ENCODE data around the gene CRYGN. TPM values are rescaled to one million over a fixed set of nuclear protein-coding genes. Genes with fewer than 3 reads are reported as not detected.
A peak's percentile ranks its signal among the peaks of the same experiment; 100 is the strongest.

The CRYGN gene
- polyA plus RNA-seq, 3 donors, result not detected

DNA sequence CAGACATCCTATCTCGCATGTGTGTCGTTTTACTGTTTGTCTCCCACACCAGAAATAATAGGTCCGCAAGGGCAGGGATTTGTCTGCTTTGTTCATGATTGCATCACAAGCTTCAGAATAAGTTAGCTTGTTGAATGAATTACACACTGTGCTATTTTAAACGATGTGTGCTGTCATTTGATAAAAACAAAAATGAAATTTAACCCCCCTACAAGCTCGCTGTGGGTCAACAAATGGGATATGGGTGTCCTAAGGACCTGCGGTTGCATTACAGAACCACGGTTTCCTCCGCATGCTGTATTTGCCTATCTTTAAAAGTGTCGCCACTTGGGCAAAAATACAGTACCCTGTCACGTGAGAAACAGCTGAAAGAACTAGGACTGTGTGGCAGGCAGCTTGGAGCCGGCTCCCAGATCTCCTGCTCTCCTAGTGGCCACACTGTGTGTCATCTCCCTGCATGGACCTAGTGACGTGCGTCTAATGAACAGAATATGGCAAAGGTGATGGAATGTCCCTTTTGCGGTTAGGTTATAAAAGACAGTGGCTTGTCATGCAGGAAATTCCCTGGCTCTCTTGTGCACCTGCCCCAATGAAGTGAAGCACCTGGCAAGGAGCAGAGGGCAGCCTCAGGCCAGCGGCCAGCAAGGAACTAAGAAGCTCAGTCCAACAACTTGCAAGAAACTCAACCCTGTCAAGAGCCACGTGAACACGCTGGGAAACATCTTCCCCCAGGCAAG, 32.9 kb upstream of the CRYGN start:
- H3K36me3 Mint-ChIP-seq, result peaks cover 86 to 89% of the 10 kb centered on the region in 2 donors
- Histone ChIP-seq H3K9ac (ENCODE audit: insufficient read depth, low read length, poor library complexity, severe bottlenecking) (no peak overlapping the region), H3K4me2 (replicated peaks; ENCODE audit: extremely low read depth, low read length, poor library complexity, severe bottlenecking) (no peak overlapping the region), H3K27me3 (ENCODE audit: control insufficient read depth in 2 of 2, insufficient read depth in 2 of 2, low read length in 2 of 2) (no peaks in the 10 kb centered on the region), H3K27ac (ENCODE audit: low read depth in 1 of 2, low read length in 2 of 2) (peak overlapping the region in 1 of 2 donors; percentile 22), H2AFZ (ENCODE audit: insufficient read depth, low read depth, low read length, poor library complexity, severe bottlenecking) (no peak overlapping the region), H3K9me3 (replicated peaks in 1 of 2; ENCODE audit: control insufficient read depth in 1 of 2, insufficient read depth in 1 of 2, low read length in 2 of 2) (no peaks in the 10 kb centered on the region), H4K20me1 (ENCODE audit: insufficient read depth, low read length) (peaks cover 40% of the 10 kb centered on the region), H3K4me3 (replicated peaks in 1 of 3; ENCODE audit: low read depth in 2 of 3, low read length in 3 of 3) (no peak overlapping the region), H3K4me1 (ENCODE audit: control insufficient read depth in 1 of 2, insufficient read depth in 2 of 2, low read length in 2 of 2) (no peaks in the 10 kb centered on the region), H3K79me2 (ENCODE audit: insufficient read depth, low read length) (peaks cover 50% of the 10 kb centered on the region), H3K36me3 (replicated peaks in 1 of 2; ENCODE audit: control insufficient read depth in 1 of 2, insufficient read depth in 2 of 2, low read length in 2 of 2) (peaks cover 52 to 100% of the 10 kb centered on the region in 2 donors)
- peak overlapping the region in 4 of 7 donors; percentile 27 to 72 (median 50) for H3K27ac Mint-ChIP-seq
- no peaks in the 10 kb centered on the region for H3K4me1 Mint-ChIP-seq
- H3K9me3 Mint-ChIP-seq, result no peaks in the 10 kb centered on the region
- no peak for DNase-seq
- no peaks in the 10 kb centered on the region for H3K27me3 Mint-ChIP-seq (ENCODE audit: low read depth in 3 of 3)
- TF ChIP-seq, protein P1, sequence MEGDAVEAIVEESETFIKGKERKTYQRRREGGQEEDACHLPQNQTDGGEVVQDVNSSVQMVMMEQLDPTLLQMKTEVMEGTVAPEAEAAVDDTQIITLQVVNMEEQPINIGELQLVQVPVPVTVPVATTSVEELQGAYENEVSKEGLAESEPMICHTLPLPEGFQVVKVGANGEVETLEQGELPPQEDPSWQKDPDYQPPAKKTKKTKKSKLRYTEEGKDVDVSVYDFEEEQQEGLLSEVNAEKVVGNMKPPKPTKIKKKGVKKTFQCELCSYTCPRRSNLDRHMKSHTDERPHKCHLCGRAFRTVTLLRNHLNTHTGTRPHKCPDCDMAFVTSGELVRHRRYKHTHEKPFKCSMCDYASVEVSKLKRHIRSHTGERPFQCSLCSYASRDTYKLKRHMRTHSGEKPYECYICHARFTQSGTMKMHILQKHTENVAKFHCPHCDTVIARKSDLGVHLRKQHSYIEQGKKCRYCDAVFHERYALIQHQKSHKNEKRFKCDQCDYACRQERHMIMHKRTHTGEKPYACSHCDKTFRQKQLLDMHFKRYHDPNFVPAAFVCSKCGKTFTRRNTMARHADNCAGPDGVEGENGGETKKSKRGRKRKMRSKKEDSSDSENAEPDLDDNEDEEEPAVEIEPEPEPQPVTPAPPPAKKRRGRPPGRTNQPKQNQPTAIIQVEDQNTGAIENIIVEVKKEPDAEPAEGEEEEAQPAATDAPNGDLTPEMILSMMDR (IDR thresholded peaks at IDR 0.05), result no peak
- no peak overlapping the region for H3K4me3 Mint-ChIP-seq
- intact Hi-C loops (cut with micrococcal nuclease), result no loop called here
- WGBS (ENCODE audit: insufficient coverage), result 67% methylated on average over 10 of the region's 17 CpGs

DNA sequence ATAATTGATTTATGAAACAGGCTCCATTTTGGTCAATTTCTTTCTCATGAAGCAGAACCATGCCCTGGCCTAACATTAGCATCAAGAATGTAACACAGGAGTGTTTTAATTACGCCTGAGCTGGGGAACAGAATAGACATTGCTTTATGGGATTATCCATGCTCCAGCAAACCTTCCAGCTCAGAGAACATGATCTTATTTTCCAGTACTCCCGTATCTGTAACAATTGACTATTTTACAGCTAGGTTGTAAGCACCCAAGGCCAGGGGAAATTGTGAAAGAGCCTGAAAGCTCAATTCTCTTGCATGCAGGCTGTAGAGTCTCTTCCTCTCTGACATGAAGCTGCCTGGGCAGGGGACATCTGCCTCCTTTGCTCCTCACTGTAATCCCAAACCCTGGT, 30.8 kb upstream of the CRYGN start:
- H3K27ac ChIP-seq (ENCODE audit: low read depth in 1 of 2, low read length in 2 of 2), result no peak overlapping the region
- H3K9me3 ChIP-seq (replicated peaks in 1 of 2; ENCODE audit: control insufficient read depth in 1 of 2, insufficient read depth in 1 of 2, low read length in 2 of 2), result no peaks in the 10 kb centered on the region
- 75% methylated on average over 2 of the region's 2 CpGs for WGBS (ENCODE audit: insufficient coverage)
- peaks cover 57 to 99% of the 10 kb centered on the region in 2 donors for H3K36me3 ChIP-seq (replicated peaks in 1 of 2; ENCODE audit: control insufficient read depth in 1 of 2, insufficient read depth in 2 of 2, low read length in 2 of 2)
- TF ChIP-seq, protein P1 (IDR thresholded peaks at IDR 0.05), result no peak
- no peaks in the 10 kb centered on the region for H3K27me3 ChIP-seq (ENCODE audit: control insufficient read depth in 2 of 2, insufficient read depth in 2 of 2, low read length in 2 of 2)
- H3K36me3 Mint-ChIP-seq, result peaks cover 87 to 89% of the 10 kb centered on the region in 2 donors
- no peaks in the 10 kb centered on the region for H3K4me1 Mint-ChIP-seq
- intact Hi-C loops (cut with micrococcal nuclease), result no loop called here
- DNase-seq, result no peak
- peaks cover 0 to 5% (median 0%) of the 10 kb centered on the region in 7 donors for H3K9me3 Mint-ChIP-seq
- H3K79me2 ChIP-seq (ENCODE audit: insufficient read depth, low read length), result peaks cover 29% of the 10 kb centered on the region
- H2AFZ ChIP-seq (ENCODE audit: insufficient read depth, low read depth, low read length, poor library complexity, severe bottlenecking), result no peak overlapping the region
- H3K27me3 Mint-ChIP-seq (ENCODE audit: low read depth in 3 of 3), result no peaks in the 10 kb centered on the region
- no peak overlapping the region for H3K4me3 Mint-ChIP-seq
- H3K9ac ChIP-seq (ENCODE audit: insufficient read depth, low read length, poor library complexity, severe bottlenecking), result no peak overlapping the region
- no peaks in the 10 kb centered on the region for H3K4me1 ChIP-seq (ENCODE audit: control insufficient read depth in 1 of 2, insufficient read depth in 2 of 2, low read length in 2 of 2)
- no peak overlapping the region for H3K27ac Mint-ChIP-seq
- H4K20me1 ChIP-seq (ENCODE audit: insufficient read depth, low read length), result peaks cover 23% of the 10 kb centered on the region
- H3K4me2 ChIP-seq (replicated peaks; ENCODE audit: extremely low read depth, low read length, poor library complexity, severe bottlenecking), result no peak overlapping the region
- H3K4me3 ChIP-seq (replicated peaks in 1 of 3; ENCODE audit: low read depth in 2 of 3, low read length in 3 of 3), result no peak overlapping the region
